ENCODE results near the gene LRRC36.
"Not testable (repeated sequence)": the region's sequence is repeated elsewhere in the genome, so short reads cannot be mapped to it uniquely, and the experiment has no call there.

LRRC36 gene

GRCh38 chr16:67404740-67405226 lies 78.2 kb downstream of the LRRC36 start:
- no peak for DNase-seq

- no peak for DNase-seq
These were observed 78.7 kb downstream of the LRRC36 start for GRCh38 chr16:67405336-67405735.

GRCh38 chr16:67406111-67406971 lies 79.7 kb downstream of the LRRC36 start:
- peak in 2 of 3 donors; percentile 41 to 47 for DNase-seq

GRCh38 chr16:67407176-67407787 lies 80.7 kb downstream of the LRRC36 start:
- DNase-seq, result peak in 1 of 3 donors; percentile 30

- no peak for DNase-seq
These were observed 81.3 kb downstream of the LRRC36 start for GRCh38 chr16:67407788-67408452.

- no peak for DNase-seq
These were observed 83.0 kb downstream of the LRRC36 start for GRCh38 chr16:67409631-67410030.

GRCh38 chr16:67411339-67411738 lies 84.7 kb downstream of the LRRC36 start:
- DNase-seq, result no peak

GRCh38 chr16:67412294-67412693 lies 85.7 kb downstream of the LRRC36 start:
- no peak for DNase-seq

- peak; percentile 46 to 67 (median 57) for DNase-seq
These were observed 87.6 kb downstream of the LRRC36 start for GRCh38 chr16:67413978-67414911.

- not testable (repeated sequence) for DNase-seq
These were observed 88.8 kb downstream of the LRRC36 start for GRCh38 chr16:67415421-67415820.

GRCh38 chr16:67415872-67416793 lies 89.5 kb downstream of the LRRC36 start, which contains the start of gene ZDHHC1:
Gene ZDHHC1, minus strand, starts transcription at chr16:67416477. Its CDS starts 8,702 bp downstream, at chr16:67407775.
- DNase-seq, result peak; percentile 55 to 84 (median 67)

- DNase-seq, result no peak
These were observed 90.9 kb downstream of the LRRC36 start for GRCh38 chr16:67417333-67418061.

GRCh38 chr16:67419502-67419901 lies 92.9 kb downstream of the LRRC36 start:
- DNase-seq, result no peak

GRCh38 chr16:67419931-67420330 lies 93.3 kb downstream of the LRRC36 start:
- no peak for DNase-seq

- DNase-seq, result no peak
These were observed 94.4 kb downstream of the LRRC36 start for GRCh38 chr16:67421030-67421429.

- no peak for DNase-seq
These were observed 96.4 kb downstream of the LRRC36 start for GRCh38 chr16:67423015-67423414.

- DNase-seq, result no peak
These were observed 97.1 kb downstream of the LRRC36 start for GRCh38 chr16:67423611-67424260.

GRCh38 chr16:67424261-67424615 lies 97.6 kb downstream of the LRRC36 start:
- DNase-seq, result no peak

- DNase-seq, result no peak
These were observed 98.4 kb downstream of the LRRC36 start for GRCh38 chr16:67425061-67425460.

- DNase-seq, result no peak
These were observed 99.0 kb downstream of the LRRC36 start for GRCh38 chr16:67425580-67425979.

Data from suppressor macrophage treated with lipopolysaccharide for 1 hour (primary cell).